H7 (cell line): ENCODE data around the gene ZNF22. TPM values are rescaled to one million over a fixed set of nuclear protein-coding genes. Genes with fewer than 3 reads are reported as not detected.
A peak's percentile ranks its signal among the peaks of the same experiment; 100 is the strongest.
"Not testable (repeated sequence)": the region's sequence is repeated elsewhere in the genome, so short reads cannot be mapped to it uniquely, and the experiment has no call there.

Source experiments
- DNase-seq: peaks from one replicate; pipeline ENCODE4 v3.0.0; 2012
- H3K27me3 ChIP-seq: 2 replicates; pipeline ENCODE4 v1.6.0; 2011; ENCODE audit warnings: mild to moderate bottlenecking, low read length; ENCODE audit not compliant: control insufficient read depth, insufficient read depth
- H3K36me3 ChIP-seq: replicated peaks from 2 replicates; pipeline ENCODE4 v1.5.1; 2011; ENCODE audit warnings: low read length; ENCODE audit not compliant: control insufficient read depth, insufficient read depth
- H3K4me3 ChIP-seq: 2 replicates; pipeline ENCODE4 v1.5.1; 2011; ENCODE audit warnings: low read depth, mild to moderate bottlenecking, control low read depth, low read length, moderate library complexity; ENCODE audit not compliant: insufficient read depth
- total RNA-seq: library from RNA; depleted of rRNA; stranded (reverse); fragments of >200 nt; shearing (Covaris generic); gene quantifications from 2 replicates; pipeline ENCODE4 v1.2.3, GENCODE V29; 2014

Gene ZNF22
- total RNA-seq, 1 experiment from 2014 or later, result 20.2 TPM

- peaks cover 4% of the 10 kb centered on the region for H3K36me3 ChIP-seq
- DNase-seq, result no peak
Observed at GRCh38 chr10:44995914-44996669, 4.6 kb upstream of the ZNF22 start.

GRCh38 chr10:44997105-44997748 lies 3.5 kb upstream of the ZNF22 start:
- H3K36me3 ChIP-seq, result no peaks in the 10 kb centered on the region
- no peak overlapping the region for H3K4me3 ChIP-seq
- no peak for DNase-seq
- no peaks in the 10 kb centered on the region for H3K27me3 ChIP-seq

More at GRCh38 chr10:44995914-44996669, 4.6 kb upstream of the ZNF22 start:
- H3K27me3 ChIP-seq, result no peaks in the 10 kb centered on the region
- no peak overlapping the region for H3K4me3 ChIP-seq

- Histone ChIP-seq H3K4me3 (no peak overlapping the region), H3K36me3 (peaks cover under 1% of the 10 kb centered on the region), H3K27me3 (no peaks in the 10 kb centered on the region)
- no peak for DNase-seq
Observed at GRCh38 chr10:44998146-44998631, 2.5 kb upstream of the ZNF22 start.

- no peak for DNase-seq
- H3K4me3 ChIP-seq, result peak overlapping the region; percentile 57
- H3K36me3 ChIP-seq, result peaks cover 8% of the 10 kb centered on the region
- H3K27me3 ChIP-seq, result no peaks in the 10 kb centered on the region
Observed at GRCh38 chr10:45000138-45000751, 478 bp upstream of the ZNF22 start.

GRCh38 chr10:45001381-45002148 lies 842 bp downstream of the ZNF22 start:
- H3K36me3 ChIP-seq, result peaks cover 8% of the 10 kb centered on the region
- no peaks in the 10 kb centered on the region for H3K27me3 ChIP-seq
- peak overlapping the region; percentile 57 for H3K4me3 ChIP-seq
- DNase-seq, result peak; percentile 60

- H3K4me3 ChIP-seq, result no peak overlapping the region
Observed at GRCh38 chr10:45003432-45004000, 2.8 kb downstream of the ZNF22 start.

GRCh38 chr10:45004661-45005060 lies 3.9 kb downstream of the ZNF22 start:
- H3K27me3 ChIP-seq, result no peaks in the 10 kb centered on the region
- DNase-seq, result no peak
- H3K36me3 ChIP-seq, result peaks cover 8% of the 10 kb centered on the region
- H3K4me3 ChIP-seq, result no peak overlapping the region

More at GRCh38 chr10:45003432-45004000, 2.8 kb downstream of the ZNF22 start:
- Histone ChIP-seq H3K27me3 (no peaks in the 10 kb centered on the region), H3K36me3 (peaks cover 8% of the 10 kb centered on the region)
- DNase-seq, result no peak

- no peak overlapping the region for H3K4me3 ChIP-seq
- no peak for DNase-seq
- peaks cover 8% of the 10 kb centered on the region for H3K36me3 ChIP-seq
- H3K27me3 ChIP-seq, result no peaks in the 10 kb centered on the region
Observed at GRCh38 chr10:45005284-45005683, 4.6 kb downstream of the ZNF22 start.

- DNase-seq, result no peak
- Histone ChIP-seq H3K27me3 (no peaks in the 10 kb centered on the region), H3K36me3 (peaks cover 8% of the 10 kb centered on the region), H3K4me3 (no peak overlapping the region)
Observed at GRCh38 chr10:45006276-45007030, 5.7 kb downstream of the ZNF22 start.

- Histone ChIP-seq H3K4me3 (no peak overlapping the region), H3K27me3 (no peaks in the 10 kb centered on the region), H3K36me3 (peaks cover 3% of the 10 kb centered on the region)
- peak; percentile 66 for DNase-seq
Observed at GRCh38 chr10:45008524-45009161, 7.9 kb downstream of the ZNF22 start.

GRCh38 chr10:45014557-45014956 lies 13.8 kb downstream of the ZNF22 start:
- DNase-seq, H3K27me3 ChIP-seq, H3K36me3 ChIP-seq, H3K4me3 ChIP-seq: not testable (repeated sequence)

- Histone ChIP-seq H3K36me3 (no peaks in the 10 kb centered on the region), H3K4me3 (no peak overlapping the region), H3K27me3 (no peaks in the 10 kb centered on the region)
- no peak for DNase-seq
Observed at GRCh38 chr10:45015590-45015989, 14.9 kb downstream of the ZNF22 start.

- H3K4me3 ChIP-seq, result no peak overlapping the region
- no peaks in the 10 kb centered on the region for H3K27me3 ChIP-seq
- H3K36me3 ChIP-seq, result no peaks in the 10 kb centered on the region
- DNase-seq, result no peak
Observed at GRCh38 chr10:45023426-45023825, 22.7 kb downstream of the ZNF22 start.
